ENCODE results near the gene PFKFB2.

DNA sequence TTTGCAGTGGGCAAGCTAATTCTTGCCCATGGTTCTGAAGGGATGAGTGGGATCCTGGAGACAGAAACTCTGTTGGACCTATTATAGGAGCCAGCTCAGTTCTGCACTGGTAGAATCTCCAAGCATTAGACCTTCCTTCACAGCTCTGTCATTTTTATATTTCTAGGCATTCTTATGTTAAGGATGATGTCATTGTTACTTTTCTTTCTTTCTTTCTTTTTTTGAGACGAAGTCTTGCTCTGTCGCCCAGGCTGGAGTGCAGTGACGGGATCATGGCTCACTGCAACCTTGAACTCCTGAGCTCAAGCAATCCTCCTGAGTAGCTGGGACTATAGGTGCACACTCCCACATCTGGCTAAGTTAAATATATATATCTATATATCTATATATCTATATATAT lies 7.5 kb downstream of the PFKFB2 start:
- TF ChIP-seq, protein P1, sequence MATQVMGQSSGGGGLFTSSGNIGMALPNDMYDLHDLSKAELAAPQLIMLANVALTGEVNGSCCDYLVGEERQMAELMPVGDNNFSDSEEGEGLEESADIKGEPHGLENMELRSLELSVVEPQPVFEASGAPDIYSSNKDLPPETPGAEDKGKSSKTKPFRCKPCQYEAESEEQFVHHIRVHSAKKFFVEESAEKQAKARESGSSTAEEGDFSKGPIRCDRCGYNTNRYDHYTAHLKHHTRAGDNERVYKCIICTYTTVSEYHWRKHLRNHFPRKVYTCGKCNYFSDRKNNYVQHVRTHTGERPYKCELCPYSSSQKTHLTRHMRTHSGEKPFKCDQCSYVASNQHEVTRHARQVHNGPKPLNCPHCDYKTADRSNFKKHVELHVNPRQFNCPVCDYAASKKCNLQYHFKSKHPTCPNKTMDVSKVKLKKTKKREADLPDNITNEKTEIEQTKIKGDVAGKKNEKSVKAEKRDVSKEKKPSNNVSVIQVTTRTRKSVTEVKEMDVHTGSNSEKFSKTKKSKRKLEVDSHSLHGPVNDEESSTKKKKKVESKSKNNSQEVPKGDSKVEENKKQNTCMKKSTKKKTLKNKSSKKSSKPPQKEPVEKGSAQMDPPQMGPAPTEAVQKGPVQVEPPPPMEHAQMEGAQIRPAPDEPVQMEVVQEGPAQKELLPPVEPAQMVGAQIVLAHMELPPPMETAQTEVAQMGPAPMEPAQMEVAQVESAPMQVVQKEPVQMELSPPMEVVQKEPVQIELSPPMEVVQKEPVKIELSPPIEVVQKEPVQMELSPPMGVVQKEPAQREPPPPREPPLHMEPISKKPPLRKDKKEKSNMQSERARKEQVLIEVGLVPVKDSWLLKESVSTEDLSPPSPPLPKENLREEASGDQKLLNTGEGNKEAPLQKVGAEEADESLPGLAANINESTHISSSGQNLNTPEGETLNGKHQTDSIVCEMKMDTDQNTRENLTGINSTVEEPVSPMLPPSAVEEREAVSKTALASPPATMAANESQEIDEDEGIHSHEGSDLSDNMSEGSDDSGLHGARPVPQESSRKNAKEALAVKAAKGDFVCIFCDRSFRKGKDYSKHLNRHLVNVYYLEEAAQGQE (IDR thresholded peaks at IDR 0.05; ENCODE audit: insufficient replicate concordance, low read depth): no peak
- TF ChIP-seq, protein P2, sequence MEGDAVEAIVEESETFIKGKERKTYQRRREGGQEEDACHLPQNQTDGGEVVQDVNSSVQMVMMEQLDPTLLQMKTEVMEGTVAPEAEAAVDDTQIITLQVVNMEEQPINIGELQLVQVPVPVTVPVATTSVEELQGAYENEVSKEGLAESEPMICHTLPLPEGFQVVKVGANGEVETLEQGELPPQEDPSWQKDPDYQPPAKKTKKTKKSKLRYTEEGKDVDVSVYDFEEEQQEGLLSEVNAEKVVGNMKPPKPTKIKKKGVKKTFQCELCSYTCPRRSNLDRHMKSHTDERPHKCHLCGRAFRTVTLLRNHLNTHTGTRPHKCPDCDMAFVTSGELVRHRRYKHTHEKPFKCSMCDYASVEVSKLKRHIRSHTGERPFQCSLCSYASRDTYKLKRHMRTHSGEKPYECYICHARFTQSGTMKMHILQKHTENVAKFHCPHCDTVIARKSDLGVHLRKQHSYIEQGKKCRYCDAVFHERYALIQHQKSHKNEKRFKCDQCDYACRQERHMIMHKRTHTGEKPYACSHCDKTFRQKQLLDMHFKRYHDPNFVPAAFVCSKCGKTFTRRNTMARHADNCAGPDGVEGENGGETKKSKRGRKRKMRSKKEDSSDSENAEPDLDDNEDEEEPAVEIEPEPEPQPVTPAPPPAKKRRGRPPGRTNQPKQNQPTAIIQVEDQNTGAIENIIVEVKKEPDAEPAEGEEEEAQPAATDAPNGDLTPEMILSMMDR (IDR thresholded peaks at IDR 0.05; ENCODE audit: insufficient read depth, low read length): no peak

Data from HL-60 (cell line).